SK-N-MC (cell line): ENCODE results near the gene MSH5.

Experiments
- EZH2 ChIP-seq: fragments of 200-600 bp; sonication (generic); IDR thresholded peaks from one replicate; pipeline ENCODE4 v1.6.1; 2017; ENCODE audit warnings: antibody characterized with exemption
- POLR2AphosphoS5 ChIP-seq: IDR thresholded peaks from 2 replicates; pipeline ENCODE4 v1.6.1; 2012; ENCODE audit warnings: mild to moderate bottlenecking, low read depth, low read length, borderline replicate concordance

DNA sequence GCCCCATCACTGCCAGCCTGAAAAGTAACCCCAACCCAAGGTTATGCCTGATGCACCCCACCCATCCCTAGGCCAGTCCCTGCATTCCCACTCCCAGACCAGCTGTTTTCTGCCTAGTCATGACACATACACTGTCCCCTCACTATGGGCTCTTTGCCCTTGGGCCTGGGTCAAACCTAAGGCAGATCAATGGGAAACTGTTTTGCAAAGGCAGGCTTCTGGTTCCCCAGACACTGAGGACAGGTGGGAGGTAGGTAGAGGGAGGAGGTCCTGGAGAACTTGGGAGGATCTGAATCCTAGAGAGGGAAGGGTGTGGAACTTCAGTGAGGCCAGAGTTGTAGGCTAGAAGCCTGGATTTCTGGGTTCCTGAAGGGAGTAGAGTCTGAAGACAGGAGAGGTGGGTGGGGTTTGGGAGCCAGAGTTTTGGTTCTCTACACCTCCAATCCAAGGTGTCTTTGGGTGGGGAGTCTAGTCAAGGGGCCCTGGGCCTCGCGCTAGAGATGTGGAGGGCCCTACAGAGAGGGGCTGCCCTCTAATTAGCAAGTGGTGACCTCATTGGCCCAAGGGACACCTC, 5.5 kb upstream of the MSH5 start:
- TF ChIP-seq EZH2: no peak
- no peak for TF ChIP-seq POLR2AphosphoS5
